Measurements from ENCODE around the gene PPP2R2D. TPM values are rescaled to one million over a fixed set of nuclear protein-coding genes. Genes with fewer than 3 reads are reported as not detected.

Gene PPP2R2D
- total RNA-seq, 1 experiment from 2014 or later = 40.3 TPM

DNA sequence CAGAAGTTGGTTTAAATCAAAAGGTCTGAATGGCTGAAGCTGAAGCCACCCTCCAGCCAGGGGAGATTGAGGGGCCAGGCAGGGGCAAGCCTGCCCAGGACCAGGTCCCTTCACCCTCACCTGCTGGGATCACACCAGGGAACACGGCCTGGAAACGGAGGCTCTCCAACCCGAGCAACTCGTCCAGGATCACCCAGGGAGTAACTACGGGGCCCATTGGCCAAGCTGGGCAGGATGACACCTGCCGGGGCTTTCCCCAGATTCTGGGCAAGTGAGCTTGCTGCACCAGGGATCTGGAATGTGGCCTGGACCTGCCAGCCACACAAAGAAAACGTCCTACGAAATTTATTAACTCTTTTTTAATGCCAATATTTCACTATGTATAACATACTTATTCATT is 30.4 kb upstream of the PPP2R2D start:
- DNase-seq = no peak
- Histone ChIP-seq H3K4me2 (ENCODE audit: low read length) (no peak overlapping the region), H3K27me3 (ENCODE audit: low read length) (peaks cover 14% of the 10 kb centered on the region), H3K4me1 (ENCODE audit: insufficient read depth, low read length) (no peaks in the 10 kb centered on the region), H3K27ac (ENCODE audit: low read length) (no peak overlapping the region), H3K79me2 (ENCODE audit: low read length) (no peaks in the 10 kb centered on the region), H4K20me1 (ENCODE audit: low read length) (no peaks in the 10 kb centered on the region), H3K4me3 (ENCODE audit: low read length) (no peak overlapping the region), H3K9ac (ENCODE audit: low read length) (no peak overlapping the region), H3F3A (ENCODE audit: low read length, unreplicated experiment) (no peaks in the 10 kb centered on the region), H3K36me3 (ENCODE audit: low read depth, low read length) (no peaks in the 10 kb centered on the region), H2AFZ (ENCODE audit: low read length) (no peak overlapping the region), H3K9me3 (ENCODE audit: low read length) (no peaks in the 10 kb centered on the region), H3K9me2 (replicated peaks; ENCODE audit: low read length) (no peaks in the 10 kb centered on the region)
- ChIA-PET POLR2A (ENCODE audit: unreplicated experiment) (no interaction called here), CTCF (no interaction called here)
- TF ChIP-seq, protein P1, sequence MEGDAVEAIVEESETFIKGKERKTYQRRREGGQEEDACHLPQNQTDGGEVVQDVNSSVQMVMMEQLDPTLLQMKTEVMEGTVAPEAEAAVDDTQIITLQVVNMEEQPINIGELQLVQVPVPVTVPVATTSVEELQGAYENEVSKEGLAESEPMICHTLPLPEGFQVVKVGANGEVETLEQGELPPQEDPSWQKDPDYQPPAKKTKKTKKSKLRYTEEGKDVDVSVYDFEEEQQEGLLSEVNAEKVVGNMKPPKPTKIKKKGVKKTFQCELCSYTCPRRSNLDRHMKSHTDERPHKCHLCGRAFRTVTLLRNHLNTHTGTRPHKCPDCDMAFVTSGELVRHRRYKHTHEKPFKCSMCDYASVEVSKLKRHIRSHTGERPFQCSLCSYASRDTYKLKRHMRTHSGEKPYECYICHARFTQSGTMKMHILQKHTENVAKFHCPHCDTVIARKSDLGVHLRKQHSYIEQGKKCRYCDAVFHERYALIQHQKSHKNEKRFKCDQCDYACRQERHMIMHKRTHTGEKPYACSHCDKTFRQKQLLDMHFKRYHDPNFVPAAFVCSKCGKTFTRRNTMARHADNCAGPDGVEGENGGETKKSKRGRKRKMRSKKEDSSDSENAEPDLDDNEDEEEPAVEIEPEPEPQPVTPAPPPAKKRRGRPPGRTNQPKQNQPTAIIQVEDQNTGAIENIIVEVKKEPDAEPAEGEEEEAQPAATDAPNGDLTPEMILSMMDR (conservative IDR thresholded peaks at IDR 0.05; ENCODE audit: low read depth, low read length) = no peak
- TF ChIP-seq EZH2 (IDR thresholded peaks at IDR 0.05; ENCODE audit: low read length, unreplicated experiment) (no peak), EZH2phosphoT487 (IDR thresholded peaks at IDR 0.05; ENCODE audit: borderline replicate concordance, low read length) (no peak)
- intact Hi-C loops (cut with micrococcal nuclease) = no loop called here
- no peak for ATAC-seq
- BruUV-seq (replicated peaks) = no TSS peak

DNA sequence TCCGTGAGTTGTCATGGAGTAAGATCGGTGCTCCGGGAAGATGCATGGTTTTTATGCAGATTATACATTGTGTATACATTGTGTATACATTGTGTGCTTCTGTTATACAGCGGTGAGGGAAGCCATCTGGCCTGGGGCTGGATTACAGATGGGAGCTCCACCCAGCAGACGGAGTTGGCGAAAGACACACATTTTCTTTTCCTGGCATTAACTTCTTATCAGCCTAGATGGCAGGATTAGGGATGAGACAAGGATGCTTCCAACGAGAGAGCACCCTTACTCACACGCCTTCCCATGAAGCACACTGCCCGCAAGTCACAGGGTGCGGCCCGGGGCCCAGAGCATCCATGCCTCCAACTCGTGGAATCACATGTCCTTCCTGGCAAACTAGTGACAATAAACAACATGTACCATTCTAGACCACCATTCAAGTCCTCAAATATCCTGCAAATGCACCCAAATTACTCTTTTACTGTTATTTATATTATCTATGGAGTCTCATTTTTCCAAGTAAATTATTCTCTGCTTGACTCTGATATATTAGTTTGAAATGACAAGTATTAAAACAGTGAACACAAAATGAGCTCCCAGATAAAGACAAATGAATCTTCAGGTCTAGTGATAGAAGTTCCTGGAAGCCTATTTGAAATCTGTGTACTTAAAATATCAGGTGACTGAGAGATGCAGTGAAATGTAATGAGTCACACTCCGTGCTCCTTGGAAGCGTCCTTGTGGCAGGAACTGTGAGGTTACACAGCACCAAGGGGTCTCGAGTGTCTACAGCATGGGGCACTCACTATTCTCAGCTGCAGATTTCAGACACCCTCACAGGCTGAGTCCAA is 29.8 kb upstream of the PPP2R2D start:
- POLR2A ChIA-PET (ENCODE audit: unreplicated experiment) = no interaction called here

More for the DNA sequence above, 29.8 kb upstream of the PPP2R2D start:
- Histone ChIP-seq H3K9me2 (replicated peaks; ENCODE audit: low read length) (no peaks in the 10 kb centered on the region), H3K27me3 (ENCODE audit: low read length) (peaks cover 7% of the 10 kb centered on the region; the same call in 1 of the 2 replicates), H3K9me3 (ENCODE audit: low read length) (no peaks in the 10 kb centered on the region), H4K20me1 (ENCODE audit: low read length) (no peaks in the 10 kb centered on the region), H3K4me1 (ENCODE audit: insufficient read depth, low read length) (no peaks in the 10 kb centered on the region), H3K4me3 (ENCODE audit: low read length) (no peak overlapping the region), H3K36me3 (ENCODE audit: low read depth, low read length) (no peaks in the 10 kb centered on the region), H2AFZ (ENCODE audit: low read length) (no peak overlapping the region), H3K4me2 (ENCODE audit: low read length) (no peak overlapping the region), H3K79me2 (ENCODE audit: low read length) (no peaks in the 10 kb centered on the region), H3K9ac (ENCODE audit: low read length) (no peak overlapping the region), H3F3A (ENCODE audit: low read length, unreplicated experiment) (no peaks in the 10 kb centered on the region), H3K27ac (ENCODE audit: low read length) (no peak overlapping the region)
- no TSS peak for BruUV-seq (replicated peaks)
- peak; percentile 71 for ATAC-seq
- TF ChIP-seq, protein P1 (conservative IDR thresholded peaks at IDR 0.05; ENCODE audit: low read depth, low read length) = no peak
- no peak for TF ChIP-seq EZH2phosphoT487 (IDR thresholded peaks at IDR 0.05; ENCODE audit: borderline replicate concordance, low read length)
- TF ChIP-seq EZH2 (IDR thresholded peaks at IDR 0.05; ENCODE audit: low read length, unreplicated experiment) = no peak
- CTCF ChIA-PET = no interaction called here
- intact Hi-C loops (cut with micrococcal nuclease) = no loop called here
- DNase-seq = peak; percentile 40

Measured in PC-3 (cell line).